ENCODE measurements around the gene PM20D2.

The PM20D2 gene

GRCh38 chr6:89111933-89112332 lies 33.9 kb upstream of the PM20D2 start:
- H4K12ac ChIP-seq (ENCODE audit: low read depth, low read length), result no peak overlapping the region
- no peak overlapping the region for H3K9ac ChIP-seq (ENCODE audit: low read length)
- H3K18ac ChIP-seq (ENCODE audit: low read length), result no peak overlapping the region
- H3K36me3 ChIP-seq (ENCODE audit: control insufficient read depth in 1 of 2, insufficient read depth in 2 of 2, low read length in 2 of 2), result no peaks in the 10 kb centered on the region
- H2AFZ ChIP-seq (ENCODE audit: insufficient read depth, low read length, poor library complexity), result no peak overlapping the region
- no peak overlapping the region for H3K14ac ChIP-seq (ENCODE audit: low read length)
- no peaks in the 10 kb centered on the region for H3K27me3 ChIP-seq (ENCODE audit: insufficient read depth, low read length)
- H3K79me1 ChIP-seq (ENCODE audit: low read length), result no peaks in the 10 kb centered on the region
- peak; percentile 39 to 46 for DNase-seq
- H2BK5ac ChIP-seq (ENCODE audit: low read depth, low read length, poor library complexity), result no peak overlapping the region
- no peak overlapping the region for H3K4me3 ChIP-seq (ENCODE audit: low read depth, low read length)
- no CpG with 5 or more reads among the region's 9 CpGs for WGBS (ENCODE audit: extremely low coverage, insufficient coverage, insufficient read length)
- no peak overlapping the region for H3K27ac ChIP-seq (ENCODE audit: low read depth, low read length)
- H4K91ac ChIP-seq (ENCODE audit: low read depth, low read length), result no peak overlapping the region
- H2BK12ac ChIP-seq (ENCODE audit: low read length), result no peak overlapping the region
- no peaks in the 10 kb centered on the region for H3K9me3 ChIP-seq (ENCODE audit: insufficient read depth, low read depth, low read length)
- H4K8ac ChIP-seq (ENCODE audit: low read depth, low read length), result no peak overlapping the region
- H3K4me2 ChIP-seq (ENCODE audit: low read length), result no peak overlapping the region
- no peak overlapping the region for H2AK5ac ChIP-seq (ENCODE audit: low read length)
- no peaks in the 10 kb centered on the region for H3K4me1 ChIP-seq (ENCODE audit: control insufficient read depth in 1 of 2, insufficient read depth in 2 of 2, low read length in 2 of 2)
- no peaks in the 10 kb centered on the region for H3K79me2 ChIP-seq (ENCODE audit: control insufficient read depth, insufficient read depth, low read length, poor library complexity)
- no peak overlapping the region for H2BK120ac ChIP-seq (ENCODE audit: insufficient read depth, low read length, poor library complexity)
- H3K23ac ChIP-seq (ENCODE audit: low read length), result no peak overlapping the region
- no peak overlapping the region for H3K4ac ChIP-seq (ENCODE audit: low read depth, low read length)

GRCh38 chr6:89116702-89117101 lies 29.2 kb upstream of the PM20D2 start:
- DNase-seq, result no peak
- H3K9ac ChIP-seq (ENCODE audit: low read length), result no peak overlapping the region
- peaks cover 0 to 3% of the 10 kb centered on the region in 2 experiments for H3K4me1 ChIP-seq (ENCODE audit: control insufficient read depth in 1 of 2, insufficient read depth in 2 of 2, low read length in 2 of 2)
- no peak overlapping the region for H2BK120ac ChIP-seq (ENCODE audit: insufficient read depth, low read length, poor library complexity)
- no peak overlapping the region for H3K4ac ChIP-seq (ENCODE audit: low read depth, low read length)
- H4K8ac ChIP-seq (ENCODE audit: low read depth, low read length), result no peak overlapping the region
- no peaks in the 10 kb centered on the region for H3K27me3 ChIP-seq (ENCODE audit: insufficient read depth, low read length)
- H4K91ac ChIP-seq (ENCODE audit: low read depth, low read length), result no peak overlapping the region
- no peak overlapping the region for H3K27ac ChIP-seq (ENCODE audit: low read depth, low read length)
- no peak overlapping the region for H2BK12ac ChIP-seq (ENCODE audit: low read length)
- peaks cover 6% of the 10 kb centered on the region for H3K79me1 ChIP-seq (ENCODE audit: low read length)
- H3K23ac ChIP-seq (ENCODE audit: low read length), result no peak overlapping the region
- H2AK5ac ChIP-seq (ENCODE audit: low read length), result no peak overlapping the region
- H3K36me3 ChIP-seq (ENCODE audit: control insufficient read depth in 1 of 2, insufficient read depth in 2 of 2, low read length in 2 of 2), result no peaks in the 10 kb centered on the region
- H2BK5ac ChIP-seq (ENCODE audit: low read depth, low read length, poor library complexity), result no peak overlapping the region
- H3K79me2 ChIP-seq (ENCODE audit: control insufficient read depth, insufficient read depth, low read length, poor library complexity), result peaks cover 5% of the 10 kb centered on the region
- H3K9me3 ChIP-seq (ENCODE audit: insufficient read depth, low read depth, low read length), result no peaks in the 10 kb centered on the region
- WGBS (ENCODE audit: extremely low coverage, insufficient coverage, insufficient read length), result 100% methylated on average over 1 of the region's 6 CpGs
- H2AFZ ChIP-seq (ENCODE audit: insufficient read depth, low read length, poor library complexity), result no peak overlapping the region
- H3K4me2 ChIP-seq (ENCODE audit: low read length), result peak overlapping the region; percentile 85
- no peak overlapping the region for H3K4me3 ChIP-seq (ENCODE audit: low read depth, low read length)
- H3K14ac ChIP-seq (ENCODE audit: low read length), result no peak overlapping the region
- H4K12ac ChIP-seq (ENCODE audit: low read depth, low read length), result no peak overlapping the region
- no peak overlapping the region for H3K18ac ChIP-seq (ENCODE audit: low read length)

- no CpG with 5 or more reads among the region's 106 CpGs for whole genome bisulfite sequencing (ENCODE audit: extremely low coverage, insufficient coverage, insufficient read length)
These were observed 28.4 kb upstream of the PM20D2 start, which contains the start of gene SRSF12 for GRCh38 chr6:89117211-89118108. SRSF12 (minus strand) TSS chr6:89118071; CDS start chr6:89117887, 184 bp downstream.

GRCh38 chr6:89118931-89119330 lies 26.9 kb upstream of the PM20D2 start:
- no peak overlapping the region for H3K4me3 ChIP-seq (ENCODE audit: low read depth, low read length)
- no peak overlapping the region for H3K27ac ChIP-seq (ENCODE audit: low read depth, low read length)
- H2AFZ ChIP-seq (ENCODE audit: insufficient read depth, low read length, poor library complexity), result no peak overlapping the region
- WGBS (ENCODE audit: extremely low coverage, insufficient coverage, insufficient read length), result no CpG with 5 or more reads among the region's 8 CpGs
- no peaks in the 10 kb centered on the region for H3K36me3 ChIP-seq (ENCODE audit: control insufficient read depth in 1 of 2, insufficient read depth in 2 of 2, low read length in 2 of 2)
- peaks cover 5% of the 10 kb centered on the region for H3K79me2 ChIP-seq (ENCODE audit: control insufficient read depth, insufficient read depth, low read length, poor library complexity)
- no peaks in the 10 kb centered on the region for H3K27me3 ChIP-seq (ENCODE audit: insufficient read depth, low read length)
- H3K79me1 ChIP-seq (ENCODE audit: low read length), result peaks cover 6% of the 10 kb centered on the region
- no peak overlapping the region for H3K14ac ChIP-seq (ENCODE audit: low read length)
- no peak overlapping the region for H2BK12ac ChIP-seq (ENCODE audit: low read length)
- H3K4me2 ChIP-seq (ENCODE audit: low read length), result no peak overlapping the region
- H2BK120ac ChIP-seq (ENCODE audit: insufficient read depth, low read length, poor library complexity), result no peak overlapping the region
- no peak overlapping the region for H2BK5ac ChIP-seq (ENCODE audit: low read depth, low read length, poor library complexity)
- H3K23ac ChIP-seq (ENCODE audit: low read length), result no peak overlapping the region
- H3K4ac ChIP-seq (ENCODE audit: low read depth, low read length), result no peak overlapping the region
- no peak overlapping the region for H4K91ac ChIP-seq (ENCODE audit: low read depth, low read length)
- H3K9ac ChIP-seq (ENCODE audit: low read length), result no peak overlapping the region
- H3K9me3 ChIP-seq (ENCODE audit: insufficient read depth, low read depth, low read length), result no peaks in the 10 kb centered on the region
- no peak for DNase-seq
- H4K8ac ChIP-seq (ENCODE audit: low read depth, low read length), result no peak overlapping the region
- H2AK5ac ChIP-seq (ENCODE audit: low read length), result no peak overlapping the region
- H3K18ac ChIP-seq (ENCODE audit: low read length), result no peak overlapping the region
- peaks cover 0 to 3% of the 10 kb centered on the region in 2 experiments for H3K4me1 ChIP-seq (ENCODE audit: control insufficient read depth in 1 of 2, insufficient read depth in 2 of 2, low read length in 2 of 2)
- no peak overlapping the region for H4K12ac ChIP-seq (ENCODE audit: low read depth, low read length)

More at GRCh38 chr6:89117211-89118108, 28.4 kb upstream of the PM20D2 start, which contains the start of gene SRSF12:
- Histone ChIP-seq H2BK12ac (ENCODE audit: low read length) (peak within 1 kb of the TSS; percentile 52), H3K79me2 (ENCODE audit: control insufficient read depth, insufficient read depth, low read length, poor library complexity) (peaks cover 5% of the 10 kb centered on the region), H3K27me3 (ENCODE audit: insufficient read depth, low read length) (no peaks in the 10 kb centered on the region), H3K4me2 (ENCODE audit: low read length) (peak within 1 kb of the TSS; percentile 85), H2BK5ac (ENCODE audit: low read depth, low read length, poor library complexity) (no peak within 1 kb of the TSS), H3K36me3 (ENCODE audit: control insufficient read depth in 1 of 2, insufficient read depth in 2 of 2, low read length in 2 of 2) (no peaks in the 10 kb centered on the region), H3K18ac (ENCODE audit: low read length) (peak within 1 kb of the TSS; percentile 54), H4K12ac (ENCODE audit: low read depth, low read length) (peak within 1 kb of the TSS; percentile 35), H2BK120ac (ENCODE audit: insufficient read depth, low read length, poor library complexity) (peak within 1 kb of the TSS; percentile 41), H3K4me1 (ENCODE audit: control insufficient read depth in 1 of 2, insufficient read depth in 2 of 2, low read length in 2 of 2) (peaks cover 0 to 3% of the 10 kb centered on the region in 2 experiments), H4K8ac (ENCODE audit: low read depth, low read length) (peak within 1 kb of the TSS; percentile 89), H3K27ac (ENCODE audit: low read depth, low read length) (no peak within 1 kb of the TSS), H2AK5ac (ENCODE audit: low read length) (no peak within 1 kb of the TSS), H3K4ac (ENCODE audit: low read depth, low read length) (peak within 1 kb of the TSS; percentile 39), H3K23ac (ENCODE audit: low read length) (no peak within 1 kb of the TSS), H3K79me1 (ENCODE audit: low read length) (peaks cover 6% of the 10 kb centered on the region), H3K9ac (ENCODE audit: low read length) (peak within 1 kb of the TSS; percentile 56), H3K14ac (ENCODE audit: low read length) (peak within 1 kb of the TSS; percentile 80), H3K4me3 (ENCODE audit: low read depth, low read length) (peak within 1 kb of the TSS; percentile 87), H3K9me3 (ENCODE audit: insufficient read depth, low read depth, low read length) (no peaks in the 10 kb centered on the region), H2AFZ (ENCODE audit: insufficient read depth, low read length, poor library complexity) (peak within 1 kb of the TSS; percentile 88), H4K91ac (ENCODE audit: low read depth, low read length) (peak within 1 kb of the TSS; percentile 61)
- DNase-seq, result peak; percentile 1 to 23
